ENCODE measurements around the gene RHBDF1. TPM values are rescaled to one million over a fixed set of nuclear protein-coding genes. Genes with fewer than 3 reads are reported as not detected.

RHBDF1 gene
- total RNA-seq, 1 experiment from 2014 or later = 62.9 TPM

GRCh38 chr16:43294-43693 is 29.1 kb downstream of the RHBDF1 start:
- H3K4me3 ChIP-seq = no peak overlapping the region
- no peak for DNase-seq
- no peak overlapping the region for H3K27ac ChIP-seq
- no peaks in the 10 kb centered on the region for H4K20me1 ChIP-seq (ENCODE audit: insufficient read depth)
- peaks cover 19% of the 10 kb centered on the region for H3K4me1 ChIP-seq (replicated peaks; ENCODE audit: insufficient read depth)
- no TSS peak for BruUV-seq (replicated peaks)
- H3K79me2 ChIP-seq (ENCODE audit: low read depth) = no peaks in the 10 kb centered on the region
- ChIA-PET CTCF (no interaction called here), POLR2A (ENCODE audit: unreplicated experiment) (no interaction called here)
- intact Hi-C loops (cut with micrococcal nuclease; ENCODE audit: unreplicated experiment) = no loop called here
- no peak overlapping the region for H2AFZ ChIP-seq
- peaks cover 19% of the 10 kb centered on the region; the same call in 1 of the 2 replicates for H3F3A ChIP-seq (ENCODE audit: insufficient read depth, low read depth)
- no peaks in the 10 kb centered on the region for H3K27me3 ChIP-seq (ENCODE audit: insufficient read depth, low read depth)
- H3K9me2 ChIP-seq (ENCODE audit: insufficient read depth) = no peaks in the 10 kb centered on the region
- H3K36me3 ChIP-seq (ENCODE audit: low read depth) = peaks cover 4% of the 10 kb centered on the region
- TF ChIP-seq CTCF (conservative IDR thresholded peaks at IDR 0.05) (no peak), EZH2 (IDR thresholded peaks at IDR 0.05; ENCODE audit: low read depth) (no peak)
- no peak overlapping the region for H3K4me2 ChIP-seq
- H3K9me3 ChIP-seq (ENCODE audit: insufficient read depth, low read depth) = no peaks in the 10 kb centered on the region

- no peak overlapping the region for H3K4me2 ChIP-seq
- CTCF ChIA-PET = no interaction called here
- BruUV-seq (replicated peaks) = no TSS peak
- no peaks in the 10 kb centered on the region for H4K20me1 ChIP-seq (ENCODE audit: insufficient read depth)
- POLR2A ChIA-PET (ENCODE audit: unreplicated experiment) = no interaction called here
- H3K9me3 ChIP-seq (ENCODE audit: insufficient read depth, low read depth) = no peaks in the 10 kb centered on the region
- peaks cover 25% of the 10 kb centered on the region for H3K4me1 ChIP-seq (replicated peaks; ENCODE audit: insufficient read depth)
- no peak overlapping the region for H3K27ac ChIP-seq
- no peak overlapping the region for H2AFZ ChIP-seq
- no peak overlapping the region for H3K4me3 ChIP-seq
- H3K79me2 ChIP-seq (ENCODE audit: low read depth) = no peaks in the 10 kb centered on the region
- no peaks in the 10 kb centered on the region for H3K9me2 ChIP-seq (ENCODE audit: insufficient read depth)
- peaks cover 19% of the 10 kb centered on the region; the same call in 1 of the 2 replicates for H3F3A ChIP-seq (ENCODE audit: insufficient read depth, low read depth)
- peaks cover 4% of the 10 kb centered on the region for H3K36me3 ChIP-seq (ENCODE audit: low read depth)
- intact Hi-C loops (cut with micrococcal nuclease; ENCODE audit: unreplicated experiment) = no loop called here
- H3K27me3 ChIP-seq (ENCODE audit: insufficient read depth, low read depth) = no peaks in the 10 kb centered on the region
- no peak for DNase-seq
- TF ChIP-seq CTCF (conservative IDR thresholded peaks at IDR 0.05) (no peak), EZH2 (IDR thresholded peaks at IDR 0.05; ENCODE audit: low read depth) (no peak)
Observed at GRCh38 chr16:42691-43090, 29.7 kb downstream of the RHBDF1 start.

- Histone ChIP-seq H3K9me2 (ENCODE audit: insufficient read depth) (no peaks in the 10 kb centered on the region), H3K4me2 (no peak overlapping the region), H3F3A (ENCODE audit: insufficient read depth, low read depth) (peaks cover 16% of the 10 kb centered on the region; the same call in 1 of the 2 replicates), H4K20me1 (ENCODE audit: insufficient read depth) (no peaks in the 10 kb centered on the region), H3K27ac (no peak overlapping the region), H3K36me3 (ENCODE audit: low read depth) (peaks cover 4% of the 10 kb centered on the region), H2AFZ (no peak overlapping the region), H3K79me2 (ENCODE audit: low read depth) (no peaks in the 10 kb centered on the region), H3K4me3 (no peak overlapping the region), H3K4me1 (replicated peaks; ENCODE audit: insufficient read depth) (peaks cover 29% of the 10 kb centered on the region), H3K27me3 (ENCODE audit: insufficient read depth, low read depth) (no peaks in the 10 kb centered on the region), H3K9me3 (ENCODE audit: insufficient read depth, low read depth) (no peaks in the 10 kb centered on the region)
- ChIA-PET CTCF (no interaction called here), POLR2A (ENCODE audit: unreplicated experiment) (no interaction called here)
- no TSS peak for BruUV-seq (replicated peaks)
- TF ChIP-seq CTCF (conservative IDR thresholded peaks at IDR 0.05) (no peak), EZH2 (IDR thresholded peaks at IDR 0.05; ENCODE audit: low read depth) (no peak)
- no peak for DNase-seq
- intact Hi-C loops (cut with micrococcal nuclease; ENCODE audit: unreplicated experiment) = no loop called here
Observed at GRCh38 chr16:42069-42457, 30.4 kb downstream of the RHBDF1 start.

Measured in PC-9 (cell line).